ENCODE measurements around the gene OTP. TPM values are rescaled to one million over a fixed set of nuclear protein-coding genes. Genes with fewer than 3 reads are reported as not detected.

The OTP gene
- total and polyA plus RNA-seq, 2 donors (not counting 1 experiment from before 2014, with no cell fraction given): 0.03 TPM; not detected in 1

Other genes starting within 250 kb of the OTP start
- gene WDR41, start 146.4 kb downstream of the OTP start, total RNA-seq: 30.6 and 36.3 TPM in 2 replicates
- 9.0 and 9.9 TPM in 2 replicates for gene WDR41, start 146.4 kb downstream of the OTP start, polyA plus RNA-seq
- 94.8 and 110 TPM in 2 replicates for gene TBCA, start 137.6 kb upstream of the OTP start, total RNA-seq
- gene TBCA, start 137.6 kb upstream of the OTP start, polyA plus RNA-seq: 22.3 and 74.3 TPM in 2 replicates